PC-3 (cell line): ENCODE results near the gene MRPS21. TPM values are rescaled to one million over a fixed set of nuclear protein-coding genes. Genes with fewer than 3 reads are reported as not detected.

Experiments
- ATAC-seq: fragments of 200-7000 bp; cut with Tn5 transposase; 2 replicates; pipeline ENCODE4 v1.9.1; 2020; ENCODE audit warnings: mild to moderate bottlenecking, moderate library complexity
- BruUV-seq: library from RNA; stranded (reverse); fragments of 400-500 nt; replicated peaks from 2 replicates; lab custom pipeline; 2021; lab: Mats Ljungman, UMichigan
- CTCF ChIA-PET: fragments of 300-600 bp; sonication (Branson Sonifier 250); formaldehyde crosslinking; loops from one replicate; lab custom pipeline; 2022; ENCODE audit warnings: antibody characterized with exemption; lab: Charles Lee
- POLR2A ChIA-PET: fragments of 300-600 bp; sonication (Branson Sonifier 250); formaldehyde crosslinking; loops from one replicate; lab custom pipeline; 2022; ENCODE audit warnings: antibody characterized with exemption; ENCODE audit not compliant: unreplicated experiment; lab: Charles Lee
- DNase-seq: peaks from one replicate; pipeline ENCODE4 v3.0.0-alpha.2; 2015
- H2AFZ ChIP-seq: fragments of 300-600 bp; sonication (generic); 2 replicates; pipeline ENCODE4 v1.6.0; 2016; ENCODE audit warnings: antibody characterized with exemption, low read length
- H3F3A ChIP-seq: fragments of 300-600 bp; sonication (generic); one replicate; pipeline ENCODE4 v1.6.0; 2017; ENCODE audit warnings: antibody characterized with exemption, low read length, control low read depth, mild to moderate bottlenecking; ENCODE audit not compliant: unreplicated experiment
- H3K27ac ChIP-seq: fragments of 300-600 bp; sonication (generic); 2 replicates; pipeline ENCODE4 v1.5.1; 2016; ENCODE audit warnings: mild to moderate bottlenecking, low read length
- H3K27me3 ChIP-seq: fragments of 300-600 bp; sonication (generic); 2 replicates; pipeline ENCODE4 v1.6.1; 2016; ENCODE audit warnings: low read length, mixed read lengths
- H3K36me3 ChIP-seq: fragments of 300-600 bp; sonication (generic); 2 replicates; pipeline ENCODE4 v1.6.1; 2016; ENCODE audit warnings: low read depth, mixed run types, low read length, mixed read lengths
- H3K4me1 ChIP-seq: fragments of 300-600 bp; sonication (generic); 2 replicates; pipeline ENCODE4 v1.5.1; 2016; ENCODE audit warnings: low read length; ENCODE audit not compliant: insufficient read depth
- H3K4me2 ChIP-seq: fragments of 300-600 bp; sonication (generic); 2 replicates; pipeline ENCODE4 v1.6.0; 2016; ENCODE audit warnings: low read length
- H3K4me3 ChIP-seq: fragments of 300-600 bp; sonication (generic); 2 replicates; pipeline ENCODE4 v1.5.1; 2016; ENCODE audit warnings: mild to moderate bottlenecking, low read length, mixed read lengths
- H3K79me2 ChIP-seq: fragments of 300-600 bp; sonication (generic); 2 replicates; pipeline ENCODE4 v1.6.1; 2017; ENCODE audit warnings: low read length, mixed read lengths
- H3K9ac ChIP-seq: fragments of 300-600 bp; sonication (generic); 2 replicates; pipeline ENCODE4 v1.6.0; 2016; ENCODE audit warnings: mild to moderate bottlenecking, low read length
- H3K9me2 ChIP-seq: fragments of 300-600 bp; sonication (generic); replicated peaks from 2 replicates; pipeline ENCODE4 v1.6.1; 2016; ENCODE audit warnings: mixed run types, low read length, mixed read lengths
- H3K9me3 ChIP-seq: fragments of 300-600 bp; sonication (generic); 2 replicates; pipeline ENCODE4 v1.6.1; 2016; ENCODE audit warnings: low read length, mixed read lengths
- H4K20me1 ChIP-seq: fragments of 300-600 bp; sonication (generic); 2 replicates; pipeline ENCODE4 v1.6.1; 2016; ENCODE audit warnings: low read length, mixed read lengths
- EZH2 ChIP-seq: fragments of 300-600 bp; sonication (generic); IDR thresholded peaks from one replicate; pipeline ENCODE4 v1.6.1; 2017; ENCODE audit warnings: antibody characterized with exemption, mild to moderate bottlenecking, low read length; ENCODE audit not compliant: unreplicated experiment
- EZH2phosphoT487 ChIP-seq: fragments of 300-600 bp; sonication (generic); IDR thresholded peaks from 2 replicates; pipeline ENCODE4 v1.6.1; 2018; ENCODE audit warnings: mild to moderate bottlenecking, antibody characterized with exemption, low read length, borderline replicate concordance
- intact Hi-C: fragments of 100-400 bp; cut with micrococcal nuclease; formaldehyde crosslinking; loops from 2 replicates; pipeline ENCODE4 v1.9.0; 2023
- total RNA-seq: library from RNA; depleted of rRNA; stranded (reverse); fragments of >200 nt; gene quantifications from 2 replicates; pipeline ENCODE4 v1.2.3, GENCODE V29; 2014
- TF ChIP-seq, protein P1 (sequence below): fragments of 300-600 bp; sonication (generic); conservative IDR thresholded peaks from 2 replicates; pipeline ENCODE4 v1.5.1; 2017; ENCODE audit warnings: antibody characterized with exemption, low read depth, mild to moderate bottlenecking, low read length

MRPS21 gene
- total RNA-seq, 1 experiment from 2014 or later: 124 TPM

DNA sequence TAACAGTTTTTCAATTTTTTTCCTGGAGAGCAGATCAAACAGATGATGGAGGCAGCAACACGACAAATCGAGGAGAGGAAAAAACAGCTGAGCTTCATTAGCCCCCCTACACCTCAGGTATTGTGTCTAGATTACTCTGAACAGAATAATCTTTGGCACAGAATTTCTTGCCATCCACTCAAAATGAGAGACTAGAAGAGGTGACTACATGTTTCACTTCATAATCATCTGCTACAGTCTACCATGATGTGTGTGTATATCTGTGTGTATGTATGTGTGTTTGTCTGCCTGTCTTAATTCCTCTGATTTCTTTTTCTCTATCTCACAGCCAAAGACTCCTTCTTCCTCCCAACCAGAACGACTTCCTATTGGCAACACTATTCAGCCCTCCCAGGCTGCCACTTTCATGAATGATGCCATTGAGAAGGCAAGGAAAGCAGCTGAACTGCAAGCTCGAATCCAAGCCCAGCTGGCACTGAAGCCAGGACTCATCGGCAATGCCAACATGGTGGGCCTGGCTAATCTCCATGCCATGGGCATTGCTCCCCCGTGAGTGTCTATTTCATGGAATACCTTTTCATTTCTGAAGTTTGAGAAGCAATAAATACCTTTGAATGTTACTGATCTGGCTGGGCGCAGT is 39.1 kb downstream of the MRPS21 start:
- POLR2A ChIA-PET: no interaction called here

DNA sequence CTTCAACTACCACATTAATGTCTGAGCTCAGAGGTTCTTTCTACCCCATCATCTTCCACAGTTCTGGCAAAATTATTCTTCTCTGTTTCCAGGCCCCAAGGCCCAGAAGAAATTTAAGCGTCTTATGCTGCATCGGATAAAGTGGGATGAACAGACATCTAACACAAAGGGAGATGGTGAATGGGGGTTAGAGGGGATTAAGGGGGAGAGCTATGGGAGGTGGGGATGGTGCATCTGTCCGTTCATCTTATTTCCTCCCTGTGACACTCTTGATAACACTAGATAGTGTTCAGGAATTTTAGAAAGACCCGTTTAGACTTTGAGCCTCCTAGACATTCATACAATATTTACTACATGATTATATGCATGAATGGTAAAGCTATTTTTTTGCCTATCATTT is 52.7 kb downstream of the MRPS21 start:
- Histone ChIP-seq H3K9ac (no peak overlapping the region), H3K4me2 (no peak overlapping the region), H3K9me2 (no peaks in the 10 kb centered on the region), H3K36me3 (peaks cover 62% of the 10 kb centered on the region), H3K27ac (no peak overlapping the region), H3K9me3 (no peaks in the 10 kb centered on the region), H3K79me2 (no peaks in the 10 kb centered on the region), H3K27me3 (no peaks in the 10 kb centered on the region), H3K4me1 (no peaks in the 10 kb centered on the region), H3F3A (no peaks in the 10 kb centered on the region), H3K4me3 (no peak overlapping the region), H4K20me1 (no peaks in the 10 kb centered on the region), H2AFZ (no peak overlapping the region)
- POLR2A ChIA-PET: interaction anchor here (0.6 kb wide), 1 partner anchor 116 kb away, joined by 10 read pairs; no protein-coding TSS in a partner anchor
- no TSS peak for BruUV-seq
- no peak for DNase-seq
- TF ChIP-seq EZH2phosphoT487 (no peak), EZH2 (no peak)
- TF ChIP-seq, protein P1, sequence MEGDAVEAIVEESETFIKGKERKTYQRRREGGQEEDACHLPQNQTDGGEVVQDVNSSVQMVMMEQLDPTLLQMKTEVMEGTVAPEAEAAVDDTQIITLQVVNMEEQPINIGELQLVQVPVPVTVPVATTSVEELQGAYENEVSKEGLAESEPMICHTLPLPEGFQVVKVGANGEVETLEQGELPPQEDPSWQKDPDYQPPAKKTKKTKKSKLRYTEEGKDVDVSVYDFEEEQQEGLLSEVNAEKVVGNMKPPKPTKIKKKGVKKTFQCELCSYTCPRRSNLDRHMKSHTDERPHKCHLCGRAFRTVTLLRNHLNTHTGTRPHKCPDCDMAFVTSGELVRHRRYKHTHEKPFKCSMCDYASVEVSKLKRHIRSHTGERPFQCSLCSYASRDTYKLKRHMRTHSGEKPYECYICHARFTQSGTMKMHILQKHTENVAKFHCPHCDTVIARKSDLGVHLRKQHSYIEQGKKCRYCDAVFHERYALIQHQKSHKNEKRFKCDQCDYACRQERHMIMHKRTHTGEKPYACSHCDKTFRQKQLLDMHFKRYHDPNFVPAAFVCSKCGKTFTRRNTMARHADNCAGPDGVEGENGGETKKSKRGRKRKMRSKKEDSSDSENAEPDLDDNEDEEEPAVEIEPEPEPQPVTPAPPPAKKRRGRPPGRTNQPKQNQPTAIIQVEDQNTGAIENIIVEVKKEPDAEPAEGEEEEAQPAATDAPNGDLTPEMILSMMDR: no peak
- ATAC-seq: no peak
- CTCF ChIA-PET: no interaction called here
- intact Hi-C loops: no loop called here

More for the DNA sequence above, 39.1 kb downstream of the MRPS21 start:
- DNase-seq: no peak
- Histone ChIP-seq H2AFZ (no peak overlapping the region), H3K36me3 (peaks cover 47% of the 10 kb centered on the region), H3K4me1 (no peaks in the 10 kb centered on the region), H3K9ac (no peak overlapping the region), H3K27me3 (no peaks in the 10 kb centered on the region), H3K27ac (no peak overlapping the region), H3F3A (no peaks in the 10 kb centered on the region), H3K4me3 (no peak overlapping the region), H3K9me3 (no peaks in the 10 kb centered on the region), H4K20me1 (no peaks in the 10 kb centered on the region), H3K4me2 (no peak overlapping the region), H3K79me2 (no peaks in the 10 kb centered on the region), H3K9me2 (no peaks in the 10 kb centered on the region)
- TF ChIP-seq EZH2phosphoT487 (no peak), EZH2 (no peak)
- TF ChIP-seq, protein P1: no peak
- CTCF ChIA-PET: no interaction called here
- BruUV-seq: no TSS peak
- no peak for ATAC-seq
- intact Hi-C loops: no loop called here

DNA sequence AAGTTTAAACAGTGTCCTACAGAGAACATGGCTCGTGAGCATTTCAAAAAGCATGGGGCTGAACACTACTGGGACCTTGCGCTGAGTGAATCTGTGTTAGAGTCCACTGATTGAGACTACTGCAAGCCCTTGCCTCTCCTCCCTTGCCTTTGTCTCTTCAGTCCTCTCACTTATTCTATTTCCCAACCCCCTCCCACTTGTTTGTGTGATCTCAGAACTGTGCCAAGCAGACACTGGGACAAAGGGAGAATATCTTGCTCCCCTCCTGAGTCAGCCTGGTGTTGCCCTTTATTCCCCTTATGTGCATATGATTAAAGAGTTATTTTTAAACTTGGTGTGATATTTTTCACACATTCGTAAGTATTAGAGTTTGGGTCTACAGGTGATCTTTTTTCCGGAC is 59.2 kb downstream of the MRPS21 start:
- Histone ChIP-seq H3K4me2 (no peak overlapping the region), H3K4me1 (no peaks in the 10 kb centered on the region), H3F3A (no peaks in the 10 kb centered on the region), H3K36me3 (peaks cover 38% of the 10 kb centered on the region), H3K9ac (no peak overlapping the region), H3K27me3 (no peaks in the 10 kb centered on the region), H4K20me1 (no peaks in the 10 kb centered on the region), H2AFZ (no peak overlapping the region), H3K4me3 (no peak overlapping the region), H3K27ac (no peak overlapping the region), H3K9me2 (no peaks in the 10 kb centered on the region), H3K9me3 (no peaks in the 10 kb centered on the region), H3K79me2 (no peaks in the 10 kb centered on the region)
- no peak for ATAC-seq
- no TSS peak for BruUV-seq
- TF ChIP-seq EZH2phosphoT487: no peak
- TF ChIP-seq EZH2: no peak
- TF ChIP-seq, protein P1: no peak
- intact Hi-C loops: no loop called here
- ChIA-PET CTCF (no interaction called here), POLR2A (no interaction called here)
- no peak for DNase-seq
